HG03097 (cell line): Measurements from ENCODE around the gene RPL13.
"Not testable (repeated sequence)": the region's sequence is repeated elsewhere in the genome, so short reads cannot be mapped to it uniquely, and the experiment has no call there.

Source experiments
- ATAC-seq: cut with Tn5 transposase; IDR thresholded peaks from one replicate; pipeline ENCODE4 v1.9.1; 2021; ENCODE audit not compliant: unreplicated experiment, low FRiP score

Gene RPL13

GRCh38 chr16:89575247-89576152 lies 15.0 kb downstream of the RPL13 start, which contains the start of gene CPNE7:
TSS of gene CPNE7 (plus strand) at chr16:89575758. CDS start at chr16:89575898, 140 bp downstream.
- no peak for ATAC-seq

GRCh38 chr16:89576153-89577054 lies 15.9 kb downstream of the RPL13 start:
- ATAC-seq, result no peak

DNA sequence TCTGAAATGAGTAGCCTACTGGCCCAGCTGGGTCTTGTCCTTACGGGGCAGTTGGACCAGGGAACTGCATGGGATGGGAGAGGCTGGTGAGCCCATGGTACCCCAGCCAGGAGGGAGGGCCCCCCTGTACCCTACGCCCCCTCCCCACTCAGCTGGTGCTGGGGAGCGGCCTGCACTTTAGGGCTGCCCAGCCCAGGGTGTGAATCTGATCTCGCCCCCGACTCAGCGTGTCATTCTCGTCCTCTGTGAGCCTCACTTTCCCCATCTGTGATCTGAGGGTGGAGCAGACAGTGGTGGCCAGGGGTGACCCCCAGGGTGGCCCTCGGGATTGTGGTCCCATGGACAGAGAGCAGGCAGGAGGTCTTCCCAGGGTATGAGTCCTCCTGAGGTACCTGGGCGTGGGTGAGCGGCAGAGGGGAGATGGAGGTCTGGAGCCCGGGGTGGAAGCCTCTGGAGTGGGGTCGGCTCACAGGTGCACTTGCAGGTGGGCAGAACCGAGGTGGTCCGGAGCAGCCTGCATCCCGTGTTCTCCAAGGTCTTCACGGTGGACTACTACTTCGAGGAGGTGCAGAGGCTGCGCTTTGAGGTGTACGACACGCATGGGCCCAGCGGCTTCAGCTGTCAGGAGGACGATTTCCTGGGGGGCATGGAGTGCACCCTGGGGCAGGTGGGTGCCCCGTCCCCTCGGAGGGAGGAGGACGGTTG lies 16.7 kb downstream of the RPL13 start:
- no peak for ATAC-seq

DNA sequence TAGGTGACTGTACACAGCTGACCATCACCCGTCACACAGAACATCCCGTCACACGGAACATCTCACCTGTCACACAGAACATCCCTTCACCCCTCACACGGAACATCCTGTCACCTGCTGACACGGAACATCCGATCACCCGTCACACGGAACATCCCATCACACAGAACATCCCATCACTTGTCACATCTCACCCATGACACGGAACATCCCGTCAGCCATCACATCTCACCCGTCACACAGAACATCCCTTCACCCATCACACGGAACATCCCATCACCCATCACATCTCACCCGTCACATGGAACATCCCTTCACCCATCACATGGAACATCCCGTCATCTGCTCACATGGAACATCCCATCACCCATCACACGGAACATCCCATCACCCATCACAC lies 18.9 kb downstream of the RPL13 start:
- ATAC-seq, result no peak

DNA sequence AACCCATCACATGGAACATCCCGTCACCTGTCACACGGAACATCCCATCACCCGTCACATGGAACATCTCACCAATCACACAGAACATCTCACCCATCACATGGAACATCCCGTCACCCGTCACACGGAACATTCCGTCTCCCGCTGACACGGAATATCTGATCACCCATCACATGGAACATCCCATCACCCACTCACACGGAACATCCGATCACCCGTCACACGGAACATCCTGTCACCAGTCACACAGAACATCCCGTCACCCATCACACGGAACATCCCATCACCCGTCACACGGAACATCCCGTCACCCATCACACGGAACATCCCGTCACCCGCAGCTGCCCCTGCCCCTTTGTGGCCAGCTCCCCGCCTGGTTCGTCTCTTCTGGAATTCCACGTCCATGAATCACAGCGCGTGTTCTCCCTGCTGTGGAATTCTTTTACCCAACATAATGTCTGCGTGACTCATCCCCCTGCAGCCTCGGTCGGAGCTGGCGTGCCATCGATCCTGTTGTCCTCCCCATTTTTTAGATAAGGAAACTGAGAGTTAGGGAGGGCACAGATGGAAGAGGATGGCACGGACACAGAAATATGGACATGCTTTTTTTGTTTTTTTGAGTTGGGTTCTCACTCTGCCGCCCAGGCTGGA lies 20.7 kb downstream of the RPL13 start:
- ATAC-seq, result no peak

- ATAC-seq, result no peak
Observed at GRCh38 chr16:89581861-89582563, 21.5 kb downstream of the RPL13 start.

DNA sequence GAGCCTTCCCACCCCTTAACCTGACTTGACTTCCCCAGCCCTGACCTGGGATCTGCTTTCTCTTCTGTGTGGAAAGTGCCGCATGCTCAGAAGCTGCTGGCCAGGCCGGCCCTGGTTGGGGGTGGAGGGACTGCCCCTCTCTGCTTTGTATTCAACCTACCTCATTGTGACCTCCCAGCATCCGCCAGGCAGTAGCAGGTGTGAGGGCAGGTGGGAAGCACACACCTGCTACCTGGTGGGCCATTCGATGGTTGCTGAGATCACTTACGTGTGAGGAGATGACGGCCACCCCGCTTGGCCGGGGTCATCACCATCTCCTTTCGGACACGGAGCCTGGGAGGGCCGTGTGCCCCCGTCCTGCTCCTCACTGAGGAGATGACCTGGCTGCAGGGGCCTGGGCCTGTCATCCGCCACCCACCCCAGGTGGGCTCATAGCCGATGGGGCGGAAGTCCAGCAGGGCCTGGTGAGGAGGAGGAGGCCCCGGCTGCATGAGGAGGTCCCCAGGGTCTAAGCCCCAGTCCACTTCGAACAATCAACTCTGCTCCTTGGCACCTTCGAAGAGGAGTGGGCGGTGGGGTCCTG lies 22.2 kb downstream of the RPL13 start:
- no peak for ATAC-seq

GRCh38 chr16:89583197-89583894 lies 22.9 kb downstream of the RPL13 start:
- ATAC-seq, result no peak

- no peak for ATAC-seq
Observed at GRCh38 chr16:89583895-89584644, 23.6 kb downstream of the RPL13 start.

GRCh38 chr16:89584768-89585549 lies 24.5 kb downstream of the RPL13 start:
- no peak for ATAC-seq

GRCh38 chr16:89586218-89586617 lies 25.7 kb downstream of the RPL13 start:
- ATAC-seq, result no peak

DNA sequence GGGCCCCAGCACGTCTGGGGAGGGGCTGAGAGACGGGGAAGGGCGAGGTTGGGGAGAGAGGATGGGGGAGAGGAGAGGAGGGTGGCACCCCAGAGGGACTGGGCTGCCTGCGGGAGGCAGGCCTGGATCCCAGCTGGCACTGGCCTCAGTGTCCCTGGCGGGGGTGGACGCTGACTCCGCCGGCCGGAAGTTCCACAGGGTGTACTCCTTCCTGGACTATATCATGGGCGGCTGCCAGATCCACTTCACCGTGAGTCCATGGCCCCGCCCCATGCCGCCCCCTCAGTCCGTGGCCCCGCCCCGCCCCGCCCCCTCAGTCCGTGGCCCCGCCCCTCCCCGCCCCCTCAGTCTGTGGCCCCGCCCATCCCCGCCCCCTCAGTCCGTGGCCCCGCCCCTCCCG lies 26.4 kb downstream of the RPL13 start:
- ATAC-seq, result no peak

DNA sequence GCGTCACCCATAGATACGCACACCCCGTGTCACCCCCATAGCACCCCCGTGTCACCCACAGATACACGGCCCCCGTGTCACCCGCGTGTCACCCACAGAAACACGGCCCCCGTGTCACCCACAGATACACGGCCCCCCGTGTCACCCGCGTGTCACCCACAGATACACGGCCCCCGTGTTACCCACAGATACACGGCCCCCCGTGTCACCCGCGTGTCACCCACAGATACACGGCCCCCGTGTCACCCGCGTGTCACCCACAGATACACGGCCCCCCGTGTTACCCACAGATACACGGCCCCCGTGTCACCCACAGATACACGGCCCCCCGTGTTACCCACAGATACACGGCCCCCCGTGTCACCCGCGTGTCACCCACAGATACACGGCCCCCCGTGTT lies 27.2 kb downstream of the RPL13 start:
- not testable (repeated sequence) for ATAC-seq

- no peak for ATAC-seq
Observed at GRCh38 chr16:89588413-89589109, 28.1 kb downstream of the RPL13 start.

DNA sequence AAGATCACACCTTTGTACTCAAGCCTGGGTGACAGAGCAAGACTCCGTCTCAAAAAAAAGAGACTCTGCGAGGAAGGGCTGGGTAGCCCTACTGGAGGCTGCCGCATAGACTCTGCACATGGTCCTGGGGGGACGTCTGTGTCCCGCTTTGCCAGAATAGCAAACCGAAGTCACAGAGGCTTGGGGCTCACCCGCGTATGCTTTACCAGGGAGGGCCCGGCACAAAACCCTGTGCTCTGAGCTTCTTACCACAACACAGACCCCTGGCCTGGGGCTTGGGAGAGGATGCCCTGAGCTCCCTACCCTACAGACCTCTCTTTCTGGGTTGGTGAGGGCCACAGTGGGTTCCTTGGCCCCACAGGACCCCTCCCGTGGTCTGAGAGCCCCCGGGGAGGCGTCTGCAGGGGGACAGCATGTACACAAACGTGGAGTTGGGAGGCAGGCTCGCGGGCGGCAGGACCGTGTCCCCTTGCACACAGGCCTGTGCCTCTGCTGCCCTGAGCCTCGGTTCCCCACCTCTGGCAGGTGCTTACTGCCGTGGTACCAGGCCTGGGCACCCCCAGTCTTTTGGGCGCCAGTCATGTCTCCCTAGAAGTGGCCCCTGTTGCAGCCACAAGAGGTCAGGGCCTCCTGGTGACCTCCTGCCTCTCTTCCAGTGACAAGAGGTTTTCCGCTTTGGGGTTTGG lies 28.9 kb downstream of the RPL13 start:
- ATAC-seq, result no peak

DNA sequence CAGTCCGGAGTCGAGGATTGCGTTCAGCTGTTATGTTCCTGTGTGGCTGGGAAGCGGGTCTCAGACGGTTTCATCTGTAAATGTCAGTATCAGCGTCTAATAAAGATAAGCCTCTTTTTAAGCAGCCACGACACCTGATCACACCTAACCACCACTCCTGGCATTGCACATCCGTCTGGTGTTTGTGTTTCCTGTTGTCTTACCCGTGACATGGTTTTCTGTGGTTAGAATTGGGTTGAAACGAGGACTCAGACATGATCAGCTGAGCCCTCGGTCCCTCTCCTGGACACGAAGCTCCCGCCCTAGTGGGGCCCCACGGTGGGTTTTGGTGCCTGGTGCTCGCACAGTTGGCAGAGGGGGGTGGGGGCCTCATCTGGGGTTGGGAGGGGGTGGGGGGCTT lies 33.4 kb downstream of the RPL13 start:
- no peak for ATAC-seq
